ENCODE results near the gene ST6GALNAC4.

The ST6GALNAC4 gene

GRCh38 chr9:127869310-127870152 is 47.3 kb downstream of the ST6GALNAC4 start:
- DNase-seq, result no peak

DNA sequence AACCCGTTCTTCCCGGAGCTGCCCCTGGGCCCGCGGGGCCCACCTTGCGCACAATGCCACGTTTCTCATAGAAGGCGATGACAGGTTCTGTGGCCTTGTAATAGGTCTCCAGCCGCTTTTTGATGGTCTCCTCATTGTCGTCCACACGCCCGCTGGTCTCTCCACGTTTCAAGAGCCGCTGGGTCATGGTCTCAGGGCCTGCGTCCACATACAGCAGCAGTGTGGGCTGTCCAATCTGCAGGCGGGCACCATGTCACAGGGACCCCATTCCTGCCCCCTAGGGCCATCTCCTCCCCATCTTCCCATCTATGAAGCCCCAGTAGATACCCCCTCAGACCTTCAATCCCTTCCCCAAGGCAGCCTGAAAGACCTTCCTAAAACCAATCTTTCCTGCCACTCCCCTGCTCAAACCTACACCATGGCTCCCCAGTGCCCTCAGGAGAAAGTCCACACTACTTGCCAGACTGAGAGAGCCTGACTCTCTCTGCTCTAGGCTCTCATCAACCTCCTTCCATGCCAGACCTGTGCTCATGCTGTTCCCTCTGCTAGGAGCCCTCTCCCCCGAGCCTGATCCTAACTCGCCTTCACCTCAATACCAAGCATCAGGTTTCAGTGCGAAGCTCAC is 48.5 kb downstream of the ST6GALNAC4 start:
- no peak for DNase-seq

DNA sequence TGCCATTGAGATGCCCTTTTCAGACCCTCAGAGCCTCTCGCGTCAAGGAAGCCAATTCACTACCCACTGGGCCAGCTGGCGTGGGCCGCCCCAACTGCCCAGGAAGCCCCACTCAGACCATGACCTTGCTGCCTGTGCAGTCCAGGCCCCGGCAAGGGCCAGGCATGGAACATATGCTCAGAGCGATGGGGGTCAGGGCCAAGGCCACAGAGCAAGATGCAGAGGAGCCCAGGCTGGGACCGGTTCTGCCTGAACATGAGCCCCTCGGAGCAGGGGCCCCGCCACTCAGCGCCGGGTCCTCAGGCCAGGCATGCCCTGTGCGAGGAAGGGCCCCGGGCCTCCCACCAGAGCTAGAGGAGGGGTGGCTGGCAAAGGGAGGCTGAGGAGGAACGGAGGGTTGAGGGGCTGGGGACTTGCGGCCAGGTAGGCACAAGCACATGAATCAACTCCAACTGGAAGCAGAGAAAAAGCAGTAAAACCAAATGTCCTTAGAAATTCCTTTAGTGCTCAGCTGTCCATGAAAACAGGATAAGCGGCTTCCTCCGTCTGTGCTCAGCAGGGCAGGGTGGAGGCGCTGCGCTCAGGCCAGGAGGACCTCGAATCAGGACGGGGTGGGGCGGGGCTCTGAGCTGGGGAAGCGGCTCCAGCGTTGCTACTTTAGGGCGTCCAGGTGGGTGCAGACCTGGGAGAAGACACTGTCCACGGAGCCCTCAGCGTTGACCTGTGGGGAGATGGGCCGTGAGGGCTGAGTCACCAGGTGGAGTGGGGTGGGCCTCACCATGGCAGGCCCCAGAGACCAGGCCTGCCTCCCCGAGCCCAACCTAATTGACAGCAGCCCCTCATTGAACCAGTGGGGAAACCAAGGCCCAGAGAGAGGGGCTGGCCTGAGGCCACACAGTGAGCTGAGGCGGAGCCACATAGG is 49.2 kb downstream of the ST6GALNAC4 start:
- no peak for DNase-seq

- DNase-seq, result no peak
Observed at GRCh38 chr9:127866535-127866934, 50.3 kb downstream of the ST6GALNAC4 start.

GRCh38 chr9:127865645-127866464 is 51.0 kb downstream of the ST6GALNAC4 start:
- no peak for DNase-seq

DNA sequence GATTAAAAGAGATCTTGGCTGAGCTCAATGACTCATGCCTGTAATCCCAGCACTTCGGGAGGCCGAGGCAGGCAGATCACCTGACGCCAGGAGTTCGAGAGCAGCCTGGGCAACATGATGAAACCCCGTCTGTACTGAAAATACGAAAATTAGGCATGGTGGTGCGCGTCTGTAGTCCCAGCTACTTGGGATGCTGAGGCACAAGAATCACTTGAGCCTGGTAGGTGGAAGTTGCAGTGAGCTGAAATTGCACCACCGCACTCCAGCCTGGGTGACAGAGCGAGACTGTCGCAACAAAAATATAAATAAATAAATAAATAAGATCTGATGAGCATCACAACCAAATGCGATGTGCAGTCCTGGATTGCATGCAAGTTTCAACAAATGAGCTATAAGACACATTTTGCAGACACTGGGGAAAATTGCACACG is 53.6 kb downstream of the ST6GALNAC4 start:
- DNase-seq, result no peak

GRCh38 chr9:127862075-127863011 is 54.5 kb downstream of the ST6GALNAC4 start:
- no peak for DNase-seq

DNA sequence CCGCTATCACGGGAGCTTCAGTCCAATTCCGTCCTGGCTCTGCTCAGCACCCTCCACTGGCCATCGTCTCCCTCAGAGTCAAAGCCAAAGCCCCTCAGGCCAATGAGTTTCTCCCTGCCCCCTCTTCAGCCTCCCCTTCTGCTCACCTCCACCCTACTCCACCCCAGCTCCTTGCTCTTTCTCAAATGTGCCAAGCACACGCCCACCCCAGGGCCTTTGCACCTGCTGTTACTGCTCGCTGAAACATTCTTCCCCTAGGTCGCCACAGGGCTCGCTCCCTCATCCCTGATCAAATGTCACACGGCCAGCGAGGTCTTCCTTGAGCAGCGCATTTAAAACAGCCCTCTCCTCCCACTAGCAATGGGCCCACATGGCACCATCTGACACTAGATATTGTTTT is 56.1 kb downstream of the ST6GALNAC4 start:
- no peak for DNase-seq

DNA sequence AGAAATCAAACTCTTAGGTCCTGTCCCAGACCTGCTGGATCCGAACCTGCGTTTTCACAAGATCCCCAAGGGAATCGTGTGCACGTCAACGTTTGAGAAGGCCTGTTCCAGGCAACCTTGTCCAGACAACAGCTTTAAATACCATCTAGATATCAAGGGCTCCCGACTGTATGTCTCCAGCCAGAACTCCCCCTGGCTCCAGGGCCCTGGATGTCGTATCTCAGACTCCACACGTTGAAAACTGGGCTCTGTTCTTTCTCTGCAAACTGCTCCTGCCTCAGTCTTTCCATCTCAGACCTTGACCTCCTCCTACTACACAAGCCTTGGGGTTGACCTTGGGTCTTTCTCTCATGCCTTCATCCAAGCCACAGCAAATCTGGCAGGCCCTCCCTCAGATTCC is 56.6 kb downstream of the ST6GALNAC4 start:
- no peak for DNase-seq

DNA sequence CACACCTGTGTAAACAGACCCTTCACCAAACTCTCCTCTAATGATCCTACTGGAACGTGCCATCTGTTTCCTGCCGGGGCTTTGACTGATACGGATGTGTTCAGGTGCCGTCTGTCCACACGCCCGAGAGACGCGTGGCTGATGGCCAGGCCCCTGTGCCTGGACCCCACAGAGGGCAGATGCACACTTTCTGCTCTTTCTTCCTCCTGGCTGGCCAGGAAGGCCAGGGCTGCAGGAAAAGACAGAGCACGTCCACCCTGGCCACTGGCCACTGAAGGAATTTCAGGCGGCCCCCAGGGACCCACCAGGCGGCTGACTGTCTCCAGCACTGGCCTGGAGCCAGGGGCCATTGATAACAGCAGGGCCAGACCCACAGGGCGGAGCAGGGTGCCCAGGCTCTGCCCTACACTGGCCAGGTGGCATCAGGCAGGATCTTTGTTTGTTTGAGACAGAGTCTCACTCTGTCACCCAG is 58.8 kb downstream of the ST6GALNAC4 start:
- DNase-seq, result no peak

Measured in NCI-H2081 treated with DMSO at 0.1 percent for 48 hours (cell line).